ENCODE measurements around the gene SHCBP1.

DNA sequence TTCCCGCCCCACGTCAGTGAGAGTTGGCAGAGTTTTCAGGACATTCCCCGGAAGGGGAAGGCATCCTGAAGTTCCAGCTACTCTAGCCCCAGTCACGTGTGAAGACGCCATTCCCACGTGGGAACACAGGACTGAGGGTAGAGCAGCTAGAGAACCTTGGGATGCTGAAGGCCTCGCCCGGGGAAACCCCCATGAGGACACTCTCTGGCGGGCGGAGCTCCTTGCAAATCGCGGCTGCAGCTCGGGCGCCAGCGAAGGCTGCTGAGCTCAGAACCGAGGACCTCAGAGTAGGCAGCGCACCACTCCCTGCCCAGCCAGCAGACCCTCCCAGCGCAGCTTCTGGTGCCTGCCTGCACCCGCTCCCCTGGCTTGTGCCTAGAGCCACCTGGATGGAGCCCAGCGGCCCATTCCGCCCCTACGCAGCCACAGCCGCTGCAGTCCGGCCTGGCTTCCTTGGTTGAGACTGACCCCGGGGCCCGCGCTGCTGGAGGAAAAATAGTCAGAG lies 51.9 kb downstream of the SHCBP1 start:
- no peak for TF ChIP-seq EZH2 (IDR thresholded peaks at IDR 0.05)
- no peak for TF ChIP-seq POLR2AphosphoS5 (IDR thresholded peaks at IDR 0.05; ENCODE audit: borderline replicate concordance, low read depth, low read length)
- no peak for TF ChIP-seq FOXP2 (optimal IDR thresholded peaks at IDR 0.05; ENCODE audit: control extremely low read depth, extremely low read length, insufficient read depth)
